ENCODE measurements around the gene SELE.

SELE gene

DNA sequence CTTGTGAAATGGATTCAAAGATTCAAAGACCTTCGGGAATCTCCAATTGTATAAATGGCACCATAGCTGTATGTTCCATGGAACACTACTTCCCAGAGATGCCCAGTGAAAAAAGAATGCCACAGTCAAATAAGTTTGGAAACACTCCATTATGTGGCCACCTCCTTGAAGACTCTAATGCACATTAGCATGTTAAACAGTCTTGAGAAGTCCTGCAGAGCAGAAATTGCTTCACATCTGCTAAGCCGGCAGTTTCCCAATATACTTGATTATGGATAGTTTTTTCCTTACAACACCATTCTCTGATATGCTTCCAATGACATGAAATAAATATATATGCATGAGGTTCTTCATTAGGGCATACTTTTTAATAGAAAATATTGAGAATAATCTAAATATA, 12.7 kb upstream of the SELE start:
- Histone ChIP-seq H3K9ac (ENCODE audit: low read length) (no peak overlapping the region), H3K79me2 (ENCODE audit: low read length) (no peaks in the 10 kb centered on the region), H3K27ac (ENCODE audit: low read length) (no peak overlapping the region), H3K4me3 (ENCODE audit: low read length) (no peak overlapping the region), H3K4me2 (ENCODE audit: low read depth, low read length) (no peak overlapping the region), H3K36me3 (replicated peaks; ENCODE audit: insufficient read depth, low read length) (no peaks in the 10 kb centered on the region), H3F3A (ENCODE audit: insufficient read depth, low read length) (no peaks in the 10 kb centered on the region), H3K4me1 (ENCODE audit: low read length) (no peaks in the 10 kb centered on the region), H3K9me2 (replicated peaks; ENCODE audit: insufficient read depth, low read length) (no peaks in the 10 kb centered on the region), H3K9me3 (replicated peaks; ENCODE audit: insufficient read depth, low read length) (no peaks in the 10 kb centered on the region), H4K20me1 (ENCODE audit: insufficient read depth, low read length) (no peaks in the 10 kb centered on the region), H2AFZ (ENCODE audit: low read length) (no peak overlapping the region), H3K27me3 (replicated peaks; ENCODE audit: insufficient read depth, low read length) (no peaks in the 10 kb centered on the region)
- DNase-seq, result no peak
- no peak for TF ChIP-seq EZH2phosphoT487 (IDR thresholded peaks at IDR 0.05; ENCODE audit: low read length)
- TF ChIP-seq, protein P1, sequence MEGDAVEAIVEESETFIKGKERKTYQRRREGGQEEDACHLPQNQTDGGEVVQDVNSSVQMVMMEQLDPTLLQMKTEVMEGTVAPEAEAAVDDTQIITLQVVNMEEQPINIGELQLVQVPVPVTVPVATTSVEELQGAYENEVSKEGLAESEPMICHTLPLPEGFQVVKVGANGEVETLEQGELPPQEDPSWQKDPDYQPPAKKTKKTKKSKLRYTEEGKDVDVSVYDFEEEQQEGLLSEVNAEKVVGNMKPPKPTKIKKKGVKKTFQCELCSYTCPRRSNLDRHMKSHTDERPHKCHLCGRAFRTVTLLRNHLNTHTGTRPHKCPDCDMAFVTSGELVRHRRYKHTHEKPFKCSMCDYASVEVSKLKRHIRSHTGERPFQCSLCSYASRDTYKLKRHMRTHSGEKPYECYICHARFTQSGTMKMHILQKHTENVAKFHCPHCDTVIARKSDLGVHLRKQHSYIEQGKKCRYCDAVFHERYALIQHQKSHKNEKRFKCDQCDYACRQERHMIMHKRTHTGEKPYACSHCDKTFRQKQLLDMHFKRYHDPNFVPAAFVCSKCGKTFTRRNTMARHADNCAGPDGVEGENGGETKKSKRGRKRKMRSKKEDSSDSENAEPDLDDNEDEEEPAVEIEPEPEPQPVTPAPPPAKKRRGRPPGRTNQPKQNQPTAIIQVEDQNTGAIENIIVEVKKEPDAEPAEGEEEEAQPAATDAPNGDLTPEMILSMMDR (IDR thresholded peaks at IDR 0.05; ENCODE audit: low read length), result no peak
- no peak for TF ChIP-seq EZH2 (optimal IDR thresholded peaks at IDR 0.05; ENCODE audit: low read depth, low read length)

DNA sequence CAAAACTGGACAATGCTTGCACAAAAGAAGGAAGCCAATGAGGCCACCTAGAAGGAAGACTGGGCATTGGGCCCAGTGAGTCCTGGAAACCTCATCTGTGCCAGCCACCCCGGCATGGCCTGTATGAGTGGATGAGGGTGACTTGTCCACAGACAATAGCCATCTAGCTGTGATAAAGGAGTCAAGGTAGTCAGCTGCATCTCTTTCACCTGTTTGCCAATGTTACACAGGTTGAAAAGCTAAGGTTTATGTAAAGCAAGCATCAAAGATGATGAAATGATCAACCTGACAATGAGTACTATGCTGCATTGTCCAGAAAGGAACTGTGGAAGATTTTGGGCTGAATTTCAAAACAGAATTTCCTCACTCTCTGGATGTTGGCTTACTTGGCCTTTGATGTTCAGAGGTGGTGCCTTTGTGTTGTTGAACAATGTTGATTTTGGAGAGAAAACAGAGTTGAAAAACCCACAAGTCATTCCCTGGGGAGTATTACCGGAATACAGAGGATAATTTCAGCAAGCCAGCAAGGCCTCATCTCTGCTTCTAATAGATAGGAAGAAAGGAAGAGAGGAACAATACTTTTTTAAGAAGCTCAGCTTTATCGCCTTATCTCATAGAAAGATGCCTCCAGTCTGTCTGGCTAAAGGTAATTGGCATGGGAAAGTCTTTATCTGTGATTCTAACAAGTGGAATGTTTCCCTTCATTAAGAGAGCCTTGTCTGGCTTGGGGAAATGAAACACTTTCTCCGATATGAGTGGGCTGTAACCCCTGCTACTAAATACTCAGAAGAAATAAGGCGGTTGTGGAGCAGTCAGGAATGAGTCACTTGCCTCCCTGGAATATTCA, 11.4 kb upstream of the SELE start:
- H3K9me3 ChIP-seq (replicated peaks; ENCODE audit: insufficient read depth, low read length), result no peaks in the 10 kb centered on the region
- no peaks in the 10 kb centered on the region for H3K4me1 ChIP-seq (ENCODE audit: low read length)
- H3K4me2 ChIP-seq (ENCODE audit: low read depth, low read length), result no peak overlapping the region
- no peaks in the 10 kb centered on the region for H3F3A ChIP-seq (ENCODE audit: insufficient read depth, low read length)
- H4K20me1 ChIP-seq (ENCODE audit: insufficient read depth, low read length), result no peaks in the 10 kb centered on the region
- TF ChIP-seq EZH2 (optimal IDR thresholded peaks at IDR 0.05; ENCODE audit: low read depth, low read length) (no peak), EZH2phosphoT487 (IDR thresholded peaks at IDR 0.05; ENCODE audit: low read length) (no peak)
- TF ChIP-seq, protein P1 (IDR thresholded peaks at IDR 0.05; ENCODE audit: low read length), result no peak
- no peak overlapping the region for H2AFZ ChIP-seq (ENCODE audit: low read length)
- no peaks in the 10 kb centered on the region for H3K27me3 ChIP-seq (replicated peaks; ENCODE audit: insufficient read depth, low read length)
- H3K9me2 ChIP-seq (replicated peaks; ENCODE audit: insufficient read depth, low read length), result no peaks in the 10 kb centered on the region
- no peak overlapping the region for H3K4me3 ChIP-seq (ENCODE audit: low read length)
- no peak overlapping the region for H3K9ac ChIP-seq (ENCODE audit: low read length)
- DNase-seq, result no peak
- no peak overlapping the region for H3K27ac ChIP-seq (ENCODE audit: low read length)
- no peaks in the 10 kb centered on the region for H3K79me2 ChIP-seq (ENCODE audit: low read length)
- H3K36me3 ChIP-seq (replicated peaks; ENCODE audit: insufficient read depth, low read length), result no peaks in the 10 kb centered on the region

DNA sequence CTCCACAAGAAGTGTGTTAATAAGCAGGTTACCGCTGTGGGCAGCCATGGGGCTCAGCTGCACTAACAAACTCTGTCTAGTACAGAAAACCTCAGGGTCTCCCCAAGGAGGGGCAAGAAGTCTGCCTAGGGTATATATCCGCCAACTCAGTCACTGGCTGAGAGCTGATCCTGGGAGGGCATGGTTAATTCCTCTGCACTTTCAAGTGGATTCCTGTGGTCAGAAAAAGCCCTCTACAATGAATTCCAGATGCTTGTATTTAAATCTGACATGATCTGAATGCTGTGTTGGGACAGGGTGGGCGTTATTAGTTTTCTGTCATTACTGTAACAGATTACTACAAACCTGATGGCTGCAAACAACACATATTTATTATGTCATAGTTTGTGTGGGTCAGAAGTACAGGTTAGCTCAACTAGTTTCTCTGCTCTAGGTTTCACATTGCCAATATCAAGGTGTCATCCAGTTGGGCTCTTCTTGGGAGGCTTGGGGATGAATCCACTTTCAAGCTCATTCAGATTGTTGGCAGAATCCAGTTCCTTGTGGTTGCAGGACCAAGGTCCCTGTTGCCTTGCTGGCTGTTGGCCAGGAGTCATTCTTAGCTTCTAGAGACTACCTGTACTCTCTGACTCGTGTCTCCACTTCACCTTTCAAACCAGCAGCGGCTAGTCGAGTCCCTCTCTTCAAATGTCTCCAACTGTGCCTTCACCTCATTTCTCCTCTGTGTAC, 8.0 kb upstream of the SELE start:
- Histone ChIP-seq H3K27ac (ENCODE audit: low read length) (no peak overlapping the region), H3F3A (ENCODE audit: insufficient read depth, low read length) (no peaks in the 10 kb centered on the region), H3K4me1 (ENCODE audit: low read length) (no peaks in the 10 kb centered on the region), H3K36me3 (replicated peaks; ENCODE audit: insufficient read depth, low read length) (no peaks in the 10 kb centered on the region), H4K20me1 (ENCODE audit: insufficient read depth, low read length) (no peaks in the 10 kb centered on the region), H3K4me3 (ENCODE audit: low read length) (no peak overlapping the region), H3K9me3 (replicated peaks; ENCODE audit: insufficient read depth, low read length) (no peaks in the 10 kb centered on the region), H3K79me2 (ENCODE audit: low read length) (no peaks in the 10 kb centered on the region), H2AFZ (ENCODE audit: low read length) (no peak overlapping the region), H3K4me2 (ENCODE audit: low read depth, low read length) (no peak overlapping the region), H3K9ac (ENCODE audit: low read length) (no peak overlapping the region), H3K27me3 (replicated peaks; ENCODE audit: insufficient read depth, low read length) (no peaks in the 10 kb centered on the region), H3K9me2 (replicated peaks; ENCODE audit: insufficient read depth, low read length) (no peaks in the 10 kb centered on the region)
- no peak for TF ChIP-seq EZH2phosphoT487 (IDR thresholded peaks at IDR 0.05; ENCODE audit: low read length)
- TF ChIP-seq EZH2 (optimal IDR thresholded peaks at IDR 0.05; ENCODE audit: low read depth, low read length), result no peak
- TF ChIP-seq, protein P1 (IDR thresholded peaks at IDR 0.05; ENCODE audit: low read length), result no peak
- no peak for DNase-seq
